Measurements from ENCODE around the gene CREBBP.

Gene CREBBP

GRCh38 chr16:3879258-3879886 lies 1.1 kb downstream of the CREBBP start:
- DNase-seq = no peak

- no peak for DNase-seq
Measured at GRCh38 chr16:3878610-3879009, 1.9 kb downstream of the CREBBP start.

DNA sequence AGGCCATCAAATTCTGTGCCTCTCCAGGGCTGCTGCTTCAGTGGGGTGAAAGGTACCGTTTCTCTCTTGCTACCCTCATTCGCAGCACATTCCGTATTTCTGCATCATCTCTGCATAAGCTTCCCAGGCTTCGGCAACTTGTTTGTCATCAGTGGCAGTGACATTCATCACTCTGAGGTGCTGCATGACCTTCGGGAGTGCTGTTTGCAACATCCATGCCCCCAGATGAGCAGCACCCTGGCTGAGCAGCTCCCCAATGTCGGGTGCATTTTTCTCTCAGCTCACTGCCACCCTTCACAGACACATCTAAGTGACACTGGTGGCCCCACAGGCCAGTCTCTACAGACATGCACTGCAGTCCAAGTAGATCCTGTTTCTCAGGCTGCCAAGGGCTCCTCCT lies 3.8 kb downstream of the CREBBP start:
- DNase-seq = no peak

GRCh38 chr16:3876160-3876559 lies 4.4 kb downstream of the CREBBP start:
- DNase-seq = no peak

GRCh38 chr16:3874794-3875692 lies 5.5 kb downstream of the CREBBP start:
- no peak for DNase-seq

DNA sequence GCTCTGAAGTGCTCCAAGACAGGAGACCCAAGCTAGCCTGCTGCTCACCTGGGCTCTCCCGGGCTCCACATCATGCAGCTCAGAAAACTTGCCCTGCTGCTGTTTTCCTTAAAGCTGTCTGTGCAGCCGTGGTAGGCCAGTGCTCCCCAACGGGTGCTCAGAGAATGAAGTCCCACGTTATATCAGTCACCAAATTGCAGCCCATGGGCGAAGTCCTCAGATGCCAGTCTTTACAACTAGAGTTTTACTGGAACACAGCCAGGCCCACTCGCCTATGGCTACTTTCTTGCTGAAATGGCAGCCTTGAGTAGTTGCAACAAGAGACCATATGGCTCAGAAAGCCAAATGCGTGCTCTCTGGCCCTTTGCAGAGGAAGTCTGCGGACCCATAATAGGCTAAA lies 6.3 kb downstream of the CREBBP start:
- DNase-seq = no peak

DNA sequence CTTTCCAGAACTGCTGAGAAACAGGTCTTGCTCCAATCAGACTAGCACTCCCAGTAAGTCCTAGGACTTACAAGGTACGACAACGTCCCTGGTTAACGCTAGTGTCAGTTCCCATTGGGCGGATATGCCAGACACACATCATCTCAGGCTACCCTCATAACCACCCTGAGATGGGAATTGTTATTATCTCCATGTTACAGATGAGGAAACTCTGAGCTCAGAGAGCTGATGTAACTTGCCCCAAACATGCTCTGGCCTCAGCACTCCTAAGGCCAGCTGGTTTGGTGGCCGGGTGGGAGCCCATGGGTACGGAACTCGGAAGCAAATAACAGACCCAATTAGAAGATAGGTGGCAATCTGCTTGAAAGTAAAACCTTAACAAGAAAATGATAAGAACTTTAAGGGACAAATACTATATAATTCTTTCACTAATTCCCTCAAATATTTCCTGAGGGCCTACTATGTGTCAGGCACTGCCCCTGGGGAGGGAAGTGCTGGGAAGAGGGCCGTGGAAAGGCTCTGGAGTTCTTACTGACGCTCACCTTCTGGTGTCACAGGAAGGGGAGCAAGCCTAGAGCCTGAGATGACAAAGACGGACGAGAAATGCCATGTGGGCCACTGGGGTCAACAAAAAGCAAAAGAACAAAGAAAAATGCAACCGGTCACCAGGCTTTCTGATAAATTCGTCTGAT lies 6.9 kb downstream of the CREBBP start:
- no peak for DNase-seq

DNA sequence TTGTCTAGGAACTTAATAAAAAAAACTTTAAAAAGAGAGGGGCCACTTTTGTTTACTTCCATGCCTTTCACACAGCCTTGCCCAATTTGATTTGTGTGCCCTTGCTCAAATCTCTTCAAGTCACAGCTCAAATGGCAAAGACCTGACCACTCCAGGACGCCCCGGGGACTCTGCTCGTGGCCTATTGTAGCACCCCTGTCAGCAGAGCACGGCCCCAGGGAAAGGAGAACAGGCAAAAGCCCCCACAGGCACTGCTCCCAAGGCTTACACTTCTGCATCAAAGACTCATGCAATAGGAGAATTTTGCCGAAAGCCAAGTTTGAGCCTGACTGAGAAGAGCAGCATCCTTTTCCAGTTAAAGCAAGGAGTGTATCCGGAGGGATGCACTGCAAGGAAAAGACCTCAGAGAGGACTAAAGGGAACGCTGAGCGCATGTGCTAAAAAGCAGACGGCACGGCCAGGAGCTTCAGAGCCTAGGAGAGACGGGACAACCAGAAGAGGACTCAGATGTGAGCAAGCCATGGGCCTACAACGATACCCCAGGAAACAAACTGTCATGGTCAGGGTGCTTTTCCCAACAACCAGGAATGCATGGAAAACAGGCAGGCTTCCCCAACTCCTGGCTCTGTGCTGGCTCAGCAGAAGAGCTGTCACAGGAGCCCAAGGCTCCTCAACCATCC lies 8.2 kb downstream of the CREBBP start:
- no peak for DNase-seq

GRCh38 chr16:3868967-3869366 lies 11.5 kb downstream of the CREBBP start:
- no peak for DNase-seq

- DNase-seq = no peak
Measured at GRCh38 chr16:3868556-3868955, 12.0 kb downstream of the CREBBP start.

DNA sequence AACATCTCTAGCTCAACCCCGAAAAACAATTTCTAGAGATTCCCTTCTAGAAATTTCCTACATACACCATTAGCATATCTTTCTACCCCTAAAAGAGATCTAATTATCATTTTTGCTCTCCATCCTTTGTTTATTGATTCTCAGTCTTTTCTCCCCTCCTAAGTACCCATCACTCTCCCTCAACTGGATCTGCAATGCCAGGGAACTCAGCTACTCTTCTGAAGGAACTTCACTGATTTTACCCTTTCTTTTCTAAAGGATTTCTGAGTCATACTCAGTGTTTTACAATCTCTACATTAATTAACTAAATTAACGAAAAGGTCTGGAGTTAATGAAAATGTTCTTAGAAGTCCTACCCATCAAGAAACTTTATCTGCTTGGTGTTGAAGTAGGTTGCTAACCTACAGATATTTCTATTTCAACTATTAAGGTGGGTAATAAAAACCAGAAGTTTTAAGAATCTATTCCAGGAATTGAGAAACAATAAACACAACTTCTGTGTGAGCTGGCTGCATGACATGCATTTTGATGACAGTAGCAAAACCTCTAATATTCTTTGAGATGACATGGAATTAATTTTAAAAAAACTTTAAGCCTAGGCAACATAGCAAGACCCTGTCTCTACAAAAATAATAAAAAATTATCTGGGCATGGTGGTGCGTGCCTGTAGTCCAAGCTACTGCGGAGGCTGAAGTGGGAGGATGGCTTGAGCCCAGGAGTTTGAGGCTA lies 13.6 kb downstream of the CREBBP start:
- DNase-seq = no peak

DNA sequence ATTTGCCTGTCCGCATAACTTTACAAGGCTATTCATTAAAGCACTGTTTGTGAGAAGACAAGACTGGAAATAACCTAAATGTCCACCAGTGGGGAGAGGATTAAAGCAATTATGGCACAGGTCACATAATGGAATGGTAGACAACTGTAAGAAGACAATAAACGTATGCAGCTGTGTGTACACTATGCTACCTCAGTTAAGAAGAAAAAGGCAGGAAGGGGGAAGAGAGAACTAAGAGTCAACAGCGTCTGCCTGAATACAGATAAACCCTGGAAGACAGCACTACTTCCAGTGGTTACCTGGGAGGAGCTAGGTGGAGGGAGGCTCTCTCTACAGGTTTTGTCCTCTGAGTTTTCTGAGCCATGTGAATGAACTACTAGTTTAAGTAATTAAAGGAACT lies 15.3 kb downstream of the CREBBP start:
- no peak for DNase-seq

DNA sequence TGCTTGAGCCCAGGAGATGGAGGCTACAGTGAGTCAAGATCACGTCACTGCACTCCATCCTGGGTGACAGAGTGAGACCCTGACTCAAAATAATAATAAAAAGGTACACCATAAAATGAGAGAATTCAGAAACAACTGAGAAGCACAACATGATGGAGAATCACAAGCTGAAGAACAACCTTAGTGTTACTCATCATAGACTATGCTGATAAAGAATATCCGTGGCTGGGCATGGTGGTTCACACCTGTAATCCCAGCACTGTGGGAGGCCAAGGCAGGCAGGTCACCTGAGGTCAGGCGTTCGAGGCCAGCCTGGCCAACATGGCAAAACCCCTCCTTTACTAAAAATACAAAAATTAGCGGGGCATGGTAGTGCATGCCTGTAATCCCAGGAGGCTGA lies 16.0 kb downstream of the CREBBP start:
- DNase-seq = no peak

DNA sequence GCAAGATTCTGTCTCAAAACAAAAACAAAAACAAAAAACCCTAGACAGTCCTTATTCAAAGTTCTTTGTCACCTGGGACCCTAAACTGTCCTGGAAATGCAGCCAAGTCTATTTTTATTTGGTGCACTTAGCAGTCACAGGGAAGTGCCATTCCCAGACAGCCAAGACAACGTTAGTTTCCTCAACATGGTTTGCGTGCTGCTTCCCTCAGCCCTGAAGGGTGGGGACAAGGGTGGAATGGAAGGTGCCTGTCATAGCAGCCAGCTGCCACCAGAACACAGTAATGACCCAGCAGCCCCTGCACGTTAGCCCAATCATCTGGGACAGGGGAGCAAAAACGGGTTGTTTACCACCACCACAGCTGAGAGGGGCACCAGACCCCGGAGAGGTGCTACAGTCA lies 16.9 kb downstream of the CREBBP start:
- no peak for DNase-seq

DNA sequence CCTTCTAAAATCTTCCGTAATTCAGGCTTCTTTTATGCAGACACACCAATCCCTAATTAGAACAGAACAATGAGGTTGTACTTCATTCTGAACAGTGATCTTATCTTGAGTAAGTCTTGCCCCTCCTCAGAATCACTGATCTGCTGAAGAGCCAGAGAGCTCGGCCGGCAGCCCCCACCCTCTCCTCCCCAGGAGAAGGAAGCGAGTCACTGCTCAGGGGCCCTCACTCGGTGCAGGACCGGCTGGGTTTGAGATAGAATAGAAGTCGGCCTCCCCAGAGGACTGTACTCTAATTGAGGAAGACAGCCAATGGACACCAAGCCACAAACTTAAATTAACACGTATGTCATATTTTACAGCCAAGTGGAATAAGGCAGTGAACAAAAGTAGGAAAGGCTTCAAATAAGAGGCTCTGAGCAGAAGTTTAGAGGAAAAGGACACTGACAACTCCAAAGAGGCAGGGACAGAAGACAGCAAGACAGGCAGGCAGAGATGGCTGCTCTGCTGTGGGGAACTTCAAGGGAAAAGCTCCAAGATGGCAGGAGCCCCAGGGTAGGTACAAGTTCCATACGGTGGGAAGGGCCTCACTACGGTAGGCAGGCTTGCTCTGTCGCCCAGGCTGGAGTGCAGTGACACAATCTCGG lies 18.6 kb downstream of the CREBBP start:
- DNase-seq = no peak

DNA sequence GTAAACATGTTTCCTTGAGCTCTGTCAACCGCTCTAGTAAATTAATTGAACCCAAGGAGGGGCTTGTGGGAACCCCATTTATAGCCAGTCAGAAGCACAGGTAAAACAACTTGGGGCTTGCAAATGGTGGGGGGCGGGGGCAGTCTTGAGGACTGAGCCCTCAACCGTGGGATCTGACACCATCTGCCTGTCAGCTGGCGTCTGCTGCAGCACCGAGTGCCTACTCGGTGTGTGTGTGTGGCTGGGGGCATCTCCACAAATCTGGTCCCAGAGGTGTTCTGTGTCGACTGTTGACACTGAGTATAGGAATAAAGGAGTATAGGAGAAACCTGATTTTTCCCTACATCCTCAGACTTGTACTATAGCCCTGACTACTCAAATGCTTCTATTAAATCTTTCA lies 20.6 kb downstream of the CREBBP start:
- no peak for DNase-seq

GRCh38 chr16:3858801-3859200 lies 21.7 kb downstream of the CREBBP start:
- no peak for DNase-seq

GRCh38 chr16:3857189-3858043 lies 23.1 kb downstream of the CREBBP start:
- no peak for DNase-seq

DNA sequence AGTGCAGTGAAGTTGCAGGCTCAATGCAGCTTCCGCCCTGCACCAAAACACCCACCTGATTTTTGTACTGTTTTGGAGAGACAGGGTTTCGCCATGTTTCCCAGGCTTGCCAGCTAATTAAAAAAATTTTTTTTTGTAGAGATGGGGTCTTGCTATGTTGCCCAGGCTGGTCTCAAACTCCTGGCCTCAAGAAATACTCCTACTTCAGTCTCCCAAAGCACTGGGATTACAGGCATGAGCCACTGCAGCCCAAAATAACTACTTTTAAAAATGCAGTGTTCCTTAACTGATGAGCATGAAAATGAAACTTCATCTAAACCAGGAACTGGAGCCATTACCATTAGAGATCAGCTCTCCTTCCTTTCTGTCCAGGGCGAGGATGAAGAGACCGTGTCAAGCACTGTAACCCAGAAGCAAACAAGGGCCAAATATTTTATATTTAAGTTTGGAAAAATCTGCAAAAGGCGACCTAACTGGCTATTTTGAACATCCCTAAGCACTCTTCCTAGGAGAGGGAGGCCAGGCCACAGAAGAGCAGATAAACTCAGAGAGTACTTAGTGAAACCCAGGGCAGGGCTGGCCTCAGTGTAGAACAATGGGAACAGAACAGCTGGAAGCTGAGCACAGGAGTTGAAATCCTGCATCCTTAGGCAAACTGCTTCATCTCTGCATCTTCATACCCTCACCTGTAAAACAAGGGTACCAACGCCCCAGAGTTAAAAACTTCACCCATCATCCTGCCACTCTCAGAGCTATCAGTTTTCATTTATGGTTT lies 24.0 kb downstream of the CREBBP start:
- no peak for DNase-seq
